ENCODE measurements around the gene RYR2.

GRCh38 chr1:237164406-237165352 lies 122.7 kb downstream of the RYR2 start:
- TF ChIP-seq EZH2 (IDR thresholded peaks at IDR 0.05; ENCODE audit: insufficient read depth, poor library complexity, severe bottlenecking) (no peak), EZH2phosphoT487 (IDR thresholded peaks at IDR 0.05; ENCODE audit: insufficient read depth, low read depth) (no peak)
